Fibroblast of the aortic adventitia (primary cell): ENCODE measurements around the gene CELA1. TPM values are rescaled to one million over a fixed set of nuclear protein-coding genes. Genes with fewer than 3 reads are reported as not detected.
A peak's percentile ranks its signal among the peaks of the same experiment; 100 is the strongest.
"Not testable (repeated sequence)": the region's sequence is repeated elsewhere in the genome, so short reads cannot be mapped to it uniquely, and the experiment has no call there.

ENCODE experiments used
- DNase-seq: peaks from one replicate; pipeline ENCODE4 v3.0.0-alpha.2; 2010; ENCODE audit warnings: low read depth
- H3K4me3 ChIP-seq: 2 replicates; pipeline ENCODE4 v1.5.1; 2011; ENCODE audit warnings: low read depth, mild to moderate bottlenecking, control low read depth, low read length, moderate library complexity
- total RNA-seq: library from RNA; depleted of rRNA; stranded (reverse); fragments of >200 nt; gene quantifications from 2 replicates; pipeline ENCODE4 v1.2.3, GENCODE V29; 2012; ENCODE audit warnings: low replicate concordance
- TF ChIP-seq, protein P1 (sequence below): IDR thresholded peaks from 2 replicates; pipeline ENCODE4 v1.5.1; 2011; ENCODE audit warnings: mild to moderate bottlenecking, low read length, control low read depth, inconsistent platforms; ENCODE audit not compliant: insufficient read depth

Gene CELA1
- total RNA-seq, 1 donor: not detected

GRCh38 chr12:51348116-51348515 is 1.6 kb upstream of the CELA1 start:
- TF ChIP-seq, protein P1, sequence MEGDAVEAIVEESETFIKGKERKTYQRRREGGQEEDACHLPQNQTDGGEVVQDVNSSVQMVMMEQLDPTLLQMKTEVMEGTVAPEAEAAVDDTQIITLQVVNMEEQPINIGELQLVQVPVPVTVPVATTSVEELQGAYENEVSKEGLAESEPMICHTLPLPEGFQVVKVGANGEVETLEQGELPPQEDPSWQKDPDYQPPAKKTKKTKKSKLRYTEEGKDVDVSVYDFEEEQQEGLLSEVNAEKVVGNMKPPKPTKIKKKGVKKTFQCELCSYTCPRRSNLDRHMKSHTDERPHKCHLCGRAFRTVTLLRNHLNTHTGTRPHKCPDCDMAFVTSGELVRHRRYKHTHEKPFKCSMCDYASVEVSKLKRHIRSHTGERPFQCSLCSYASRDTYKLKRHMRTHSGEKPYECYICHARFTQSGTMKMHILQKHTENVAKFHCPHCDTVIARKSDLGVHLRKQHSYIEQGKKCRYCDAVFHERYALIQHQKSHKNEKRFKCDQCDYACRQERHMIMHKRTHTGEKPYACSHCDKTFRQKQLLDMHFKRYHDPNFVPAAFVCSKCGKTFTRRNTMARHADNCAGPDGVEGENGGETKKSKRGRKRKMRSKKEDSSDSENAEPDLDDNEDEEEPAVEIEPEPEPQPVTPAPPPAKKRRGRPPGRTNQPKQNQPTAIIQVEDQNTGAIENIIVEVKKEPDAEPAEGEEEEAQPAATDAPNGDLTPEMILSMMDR: no peak
- DNase-seq: no peak
- H3K4me3 ChIP-seq: no peak overlapping the region

DNA sequence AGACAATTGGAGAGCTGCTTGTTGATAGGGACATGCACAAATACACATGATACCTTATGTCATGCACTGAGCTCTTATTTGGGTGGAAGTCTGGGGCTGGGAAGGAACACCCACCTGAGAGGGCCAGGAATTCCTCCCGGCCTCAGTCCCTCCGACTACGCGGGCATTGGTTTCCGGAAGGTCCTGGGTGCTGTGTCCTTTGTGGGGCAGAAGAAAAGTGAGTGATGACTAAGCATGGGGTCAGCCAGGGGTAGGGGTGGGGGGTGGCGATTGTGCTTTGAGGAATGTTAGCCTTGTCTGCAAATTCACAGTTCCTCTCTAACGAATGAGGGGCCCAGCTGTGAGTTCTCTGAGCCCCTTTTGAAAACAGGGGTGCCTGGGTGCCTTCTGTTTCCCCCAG is 798 bp downstream of the CELA1 start:
- TF ChIP-seq, protein P1: no peak
- DNase-seq: peak; percentile 31

GRCh38 chr12:51343201-51343600 is 3.3 kb downstream of the CELA1 start:
- H3K4me3 ChIP-seq: no peak overlapping the region
- TF ChIP-seq, protein P1: no peak
- DNase-seq: no peak

More for the DNA sequence above, 798 bp downstream of the CELA1 start:
- no peak overlapping the region for H3K4me3 ChIP-seq

GRCh38 chr12:51342416-51342815 is 4.1 kb downstream of the CELA1 start:
- TF ChIP-seq, protein P1: no peak
- H3K4me3 ChIP-seq: no peak overlapping the region

GRCh38 chr12:51341251-51342007 is 5.0 kb downstream of the CELA1 start:
- TF ChIP-seq, protein P1: peak; percentile 99
- DNase-seq: peak; percentile 84
- peak overlapping the region; percentile 44 for H3K4me3 ChIP-seq

More at GRCh38 chr12:51342416-51342815, 4.1 kb downstream of the CELA1 start:
- DNase-seq: no peak

- H3K4me3 ChIP-seq: no peak overlapping the region
- TF ChIP-seq, protein P1: no peak
- no peak for DNase-seq
Measured at GRCh38 chr12:51339750-51340149, 6.7 kb downstream of the CELA1 start.

- not testable (repeated sequence) for DNase-seq, H3K4me3 ChIP-seq
Measured at GRCh38 chr12:51337336-51337735, 9.1 kb downstream of the CELA1 start.
